Measurements from ENCODE around the gene SPATA18.

DNA sequence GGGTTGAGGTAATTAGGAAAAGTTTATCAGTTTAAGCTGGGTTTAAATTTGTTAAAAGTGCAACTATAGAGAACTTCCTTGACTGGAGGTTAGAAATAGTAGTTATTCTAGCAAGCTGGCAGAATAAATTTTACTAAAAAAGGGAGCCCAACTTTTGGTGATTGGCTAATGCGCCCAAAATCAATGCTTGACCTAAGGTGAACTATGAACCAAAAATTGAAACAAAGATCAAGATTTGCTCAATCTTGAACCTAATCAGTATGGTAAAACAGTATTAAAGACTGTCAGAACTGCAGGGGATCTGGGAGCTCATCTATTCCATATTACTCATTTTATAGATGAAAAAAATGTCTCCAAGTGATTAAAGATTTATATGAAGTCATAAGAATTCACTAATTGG, 6.1 kb upstream of the SPATA18 start:
- TF ChIP-seq KDM1A (IDR thresholded peaks at IDR 0.05; ENCODE audit: borderline replicate concordance, low read length) (no peak), POLR2A (IDR thresholded peaks at IDR 0.05; ENCODE audit: control extremely low read depth in 1 of 2, low read depth in 2 of 2, low read length in 2 of 2) (no peak), PHF8 (conservative IDR thresholded peaks at IDR 0.05; ENCODE audit: low read depth, low read length) (no peak), CHD1 (IDR thresholded peaks at IDR 0.05; ENCODE audit: low read depth, low read length) (no peak), EZH2 (IDR thresholded peaks at IDR 0.05; ENCODE audit: low read depth, low read length, severe bottlenecking) (no peak), RBBP5 (IDR thresholded peaks at IDR 0.05; ENCODE audit: borderline replicate concordance, low read depth, low read length) (no peak), POLR2AphosphoS5 (IDR thresholded peaks at IDR 0.05; ENCODE audit: low read depth, low read length) (no peak)
- TF ChIP-seq, protein P1, sequence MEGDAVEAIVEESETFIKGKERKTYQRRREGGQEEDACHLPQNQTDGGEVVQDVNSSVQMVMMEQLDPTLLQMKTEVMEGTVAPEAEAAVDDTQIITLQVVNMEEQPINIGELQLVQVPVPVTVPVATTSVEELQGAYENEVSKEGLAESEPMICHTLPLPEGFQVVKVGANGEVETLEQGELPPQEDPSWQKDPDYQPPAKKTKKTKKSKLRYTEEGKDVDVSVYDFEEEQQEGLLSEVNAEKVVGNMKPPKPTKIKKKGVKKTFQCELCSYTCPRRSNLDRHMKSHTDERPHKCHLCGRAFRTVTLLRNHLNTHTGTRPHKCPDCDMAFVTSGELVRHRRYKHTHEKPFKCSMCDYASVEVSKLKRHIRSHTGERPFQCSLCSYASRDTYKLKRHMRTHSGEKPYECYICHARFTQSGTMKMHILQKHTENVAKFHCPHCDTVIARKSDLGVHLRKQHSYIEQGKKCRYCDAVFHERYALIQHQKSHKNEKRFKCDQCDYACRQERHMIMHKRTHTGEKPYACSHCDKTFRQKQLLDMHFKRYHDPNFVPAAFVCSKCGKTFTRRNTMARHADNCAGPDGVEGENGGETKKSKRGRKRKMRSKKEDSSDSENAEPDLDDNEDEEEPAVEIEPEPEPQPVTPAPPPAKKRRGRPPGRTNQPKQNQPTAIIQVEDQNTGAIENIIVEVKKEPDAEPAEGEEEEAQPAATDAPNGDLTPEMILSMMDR (IDR thresholded peaks at IDR 0.05; ENCODE audit: control extremely low read depth in 1 of 3, insufficient read depth in 1 of 3, low read depth in 1 of 3, low read length in 3 of 3), result no peak
- TF ChIP-seq, protein P2, sequence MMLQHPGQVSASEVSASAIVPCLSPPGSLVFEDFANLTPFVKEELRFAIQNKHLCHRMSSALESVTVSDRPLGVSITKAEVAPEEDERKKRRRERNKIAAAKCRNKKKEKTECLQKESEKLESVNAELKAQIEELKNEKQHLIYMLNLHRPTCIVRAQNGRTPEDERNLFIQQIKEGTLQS (IDR thresholded peaks at IDR 0.05; ENCODE audit: insufficient read depth, low read depth, low read length), result no peak
- TF ChIP-seq, protein P3, sequence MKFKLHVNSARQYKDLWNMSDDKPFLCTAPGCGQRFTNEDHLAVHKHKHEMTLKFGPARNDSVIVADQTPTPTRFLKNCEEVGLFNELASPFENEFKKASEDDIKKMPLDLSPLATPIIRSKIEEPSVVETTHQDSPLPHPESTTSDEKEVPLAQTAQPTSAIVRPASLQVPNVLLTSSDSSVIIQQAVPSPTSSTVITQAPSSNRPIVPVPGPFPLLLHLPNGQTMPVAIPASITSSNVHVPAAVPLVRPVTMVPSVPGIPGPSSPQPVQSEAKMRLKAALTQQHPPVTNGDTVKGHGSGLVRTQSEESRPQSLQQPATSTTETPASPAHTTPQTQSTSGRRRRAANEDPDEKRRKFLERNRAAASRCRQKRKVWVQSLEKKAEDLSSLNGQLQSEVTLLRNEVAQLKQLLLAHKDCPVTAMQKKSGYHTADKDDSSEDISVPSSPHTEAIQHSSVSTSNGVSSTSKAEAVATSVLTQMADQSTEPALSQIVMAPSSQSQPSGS (IDR thresholded peaks at IDR 0.05; ENCODE audit: low read length), result no peak

All from H1 (cell line).